HCT116 (cell line): ENCODE measurements around the gene SDK1. TPM values are rescaled to one million over a fixed set of nuclear protein-coding genes. Genes with fewer than 3 reads are reported as not detected.

Source experiments
- CBX3 ChIP-seq: IDR thresholded peaks from 2 replicates; pipeline ENCODE4 v1.6.1; 2012; ENCODE audit warnings: low read depth
- CEBPB ChIP-seq: IDR thresholded peaks from 2 replicates; pipeline ENCODE4 v1.6.1; 2012; ENCODE audit warnings: low read depth
- ELF1 ChIP-seq: IDR thresholded peaks from 2 replicates; pipeline ENCODE4 v1.6.1; 2012; ENCODE audit warnings: low read depth, borderline replicate concordance
- EZH2phosphoT487 ChIP-seq: fragments of 200-600 bp; IDR thresholded peaks from 2 replicates; pipeline ENCODE4 v1.6.1; 2018; ENCODE audit warnings: antibody characterized with exemption, borderline replicate concordance
- FOSL1 ChIP-seq: IDR thresholded peaks from 2 replicates; pipeline ENCODE4 v1.6.1; 2012; ENCODE audit warnings: low read depth
- JUND ChIP-seq: IDR thresholded peaks from 2 replicates; pipeline ENCODE4 v1.6.1; 2012
- POLR2AphosphoS5 ChIP-seq: IDR thresholded peaks from 2 replicates; pipeline ENCODE4 v1.6.1; 2011; ENCODE audit warnings: mild to moderate bottlenecking, low read depth, low read length, moderate library complexity
- REST ChIP-seq: IDR thresholded peaks from 2 replicates; pipeline ENCODE4 v1.6.1; 2012; ENCODE audit warnings: low read depth
- TCF7L2 ChIP-seq: IDR thresholded peaks from 2 replicates; pipeline ENCODE4 v1.7.0; 2011; ENCODE audit warnings: borderline replicate concordance, inconsistent platforms; ENCODE audit not compliant: insufficient read depth, insufficient read length; ENCODE audit errors: extremely low read depth
- YY1 ChIP-seq: IDR thresholded peaks from 2 replicates; pipeline ENCODE4 v1.6.1; 2011; ENCODE audit warnings: low read length, low read depth, moderate library complexity, mild to moderate bottlenecking; ENCODE audit not compliant: insufficient replicate concordance; ENCODE audit errors: extremely low read depth
- ZBTB33 ChIP-seq: IDR thresholded peaks from 2 replicates; pipeline ENCODE4 v1.6.1; 2011; ENCODE audit warnings: mild to moderate bottlenecking, low read length, moderate library complexity; ENCODE audit not compliant: insufficient replicate concordance; ENCODE audit errors: extremely low read depth
- ZFX ChIP-seq: fragments of 450-650 bp; IDR thresholded peaks from 2 replicates; pipeline ENCODE4 v1.6.1; 2017
- ZNF274 ChIP-seq: fragments of 200-500 bp; sonication (Bioruptor generic); IDR thresholded peaks from 2 replicates; pipeline ENCODE4 v1.6.1; 2014; ENCODE audit warnings: mild to moderate bottlenecking, low read depth, low read length, inconsistent platforms
- total RNA-seq: library from RNA; stranded (reverse); gene quantifications from one replicate; pipeline ENCODE4 v1.2.1, GENCODE V29; 2021; ENCODE audit not compliant: unreplicated experiment

SDK1 gene
- total RNA-seq, 1 experiment from 2014 or later: 0.05 TPM

- TF ChIP-seq REST (no peak), CBX3 (no peak), ZNF274 (no peak), TCF7L2 (no peak), ZBTB33 (no peak), ELF1 (no peak), ZFX (no peak), CEBPB (no peak), JUND (no peak), YY1 (no peak), POLR2AphosphoS5 (no peak), EZH2phosphoT487 (no peak), FOSL1 (no peak)
- TF ChIP-seq, all 23 proteins: peak for 0
Measured at GRCh38 chr7:3488829-3489228, 187.8 kb downstream of the SDK1 start (continued).
